Stimulated activated naive CD8-positive, alpha-beta T cell treated with anti-CD3 and anti-CD28 coated beads, Interleukin-15, amount 100 ng/mL, for 72 hours (primary cell): ENCODE data around the gene ECHS1.
"Not testable (repeated sequence)": the region's sequence is repeated elsewhere in the genome, so short reads cannot be mapped to it uniquely, and the experiment has no call there.

Experiments
- ATAC-seq: fragments of 150-1000 bp; cut with Tn5 transposase; 2 replicates; pipeline ENCODE4 v1.10.0; 2021; ENCODE audit warnings: mild to moderate bottlenecking, moderate library complexity
- DNase-seq, 2 donors: peaks; one replicate each; pipeline ENCODE4 v3.0.0; 2021 to 2022
- H3K27ac Mint-ChIP-seq, 2 donors: one replicate each; pipeline ENCODE4 v1.8.0; 2022; ENCODE audit warnings: mild to moderate bottlenecking in 2 of 2, mixed read lengths in 2 of 2, moderate library complexity in 2 of 2
- H3K27me3 Mint-ChIP-seq: one replicate; pipeline ENCODE4 v1.8.0; 2022; ENCODE audit warnings: mixed read lengths
- H3K4me1 Mint-ChIP-seq: one replicate; pipeline ENCODE4 v1.8.0; 2022; ENCODE audit warnings: mild to moderate bottlenecking, mixed read lengths
- H3K4me3 Mint-ChIP-seq, 2 donors: one replicate each; pipeline ENCODE4 v1.8.0; 2022; ENCODE audit warnings: mild to moderate bottlenecking in 2 of 2, mixed read lengths in 2 of 2, moderate library complexity in 1 of 2
- H3K9me3 Mint-ChIP-seq, 2 donors: one replicate each; pipeline ENCODE4 v1.8.0; 2022; ENCODE audit warnings: mixed read lengths in 2 of 2

The ECHS1 gene

DNA sequence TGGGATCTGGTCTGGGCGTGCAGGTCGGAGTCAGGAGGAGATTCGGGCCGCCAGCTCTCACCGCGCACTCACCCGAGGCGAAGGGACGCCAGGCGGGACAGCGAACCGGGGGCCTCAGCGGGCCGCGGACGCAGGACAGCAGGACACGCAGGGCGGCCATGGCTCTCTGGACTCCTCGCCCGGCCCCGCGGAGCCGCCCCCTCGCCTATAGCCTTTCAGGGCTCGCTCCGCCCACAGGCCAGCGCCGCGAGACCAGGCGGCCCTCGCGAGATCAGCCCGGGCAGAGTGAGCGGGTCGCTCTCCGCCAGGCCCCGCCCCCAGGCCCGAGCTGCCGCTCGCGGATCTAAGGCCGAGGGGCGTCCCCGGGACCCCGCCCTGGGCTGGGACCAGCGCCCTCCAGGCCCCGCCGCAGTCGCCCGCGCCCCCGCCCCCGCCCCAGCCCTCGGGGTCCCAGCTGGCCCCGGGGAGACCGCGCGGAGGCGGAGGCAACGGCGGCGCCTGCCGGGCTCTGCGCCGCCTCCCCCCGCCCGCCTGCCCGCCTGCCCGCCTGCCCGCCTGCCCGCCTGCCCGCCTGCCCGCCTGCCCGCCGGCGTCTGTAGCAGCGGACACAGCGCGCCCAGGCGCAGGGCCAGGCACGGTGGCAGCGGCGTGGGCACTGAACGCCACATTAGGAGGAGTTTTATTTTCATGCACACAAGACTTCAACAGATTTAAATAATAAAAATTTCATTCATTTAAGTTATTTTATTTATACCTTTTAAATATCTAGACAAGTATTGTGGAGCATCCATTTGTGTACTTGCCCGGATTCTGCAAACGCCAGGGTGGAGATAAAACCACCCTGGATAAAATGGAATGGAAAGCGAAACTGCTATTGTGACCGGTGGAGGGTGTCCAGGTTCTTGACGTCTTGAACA lies at the start of gene ECHS1:
ECHS1 (minus strand) TSS at position 181 of the 917 bp plus-strand sequence; CDS start at position 160, 21 bp downstream.
- peak; percentile 96 for DNase-seq
- peaks cover 27% of the 10 kb centered on the region for H3K27me3 Mint-ChIP-seq
- H3K27ac Mint-ChIP-seq, result peak within 1 kb of the TSS; percentile 93 to 95
- H3K4me3 Mint-ChIP-seq, result peak within 1 kb of the TSS; percentile 88 to 95
- peaks cover 18% of the 10 kb centered on the region for H3K4me1 Mint-ChIP-seq
- ATAC-seq, result peak; percentile 97
- H3K9me3 Mint-ChIP-seq, result no peaks in the 10 kb centered on the region

DNA sequence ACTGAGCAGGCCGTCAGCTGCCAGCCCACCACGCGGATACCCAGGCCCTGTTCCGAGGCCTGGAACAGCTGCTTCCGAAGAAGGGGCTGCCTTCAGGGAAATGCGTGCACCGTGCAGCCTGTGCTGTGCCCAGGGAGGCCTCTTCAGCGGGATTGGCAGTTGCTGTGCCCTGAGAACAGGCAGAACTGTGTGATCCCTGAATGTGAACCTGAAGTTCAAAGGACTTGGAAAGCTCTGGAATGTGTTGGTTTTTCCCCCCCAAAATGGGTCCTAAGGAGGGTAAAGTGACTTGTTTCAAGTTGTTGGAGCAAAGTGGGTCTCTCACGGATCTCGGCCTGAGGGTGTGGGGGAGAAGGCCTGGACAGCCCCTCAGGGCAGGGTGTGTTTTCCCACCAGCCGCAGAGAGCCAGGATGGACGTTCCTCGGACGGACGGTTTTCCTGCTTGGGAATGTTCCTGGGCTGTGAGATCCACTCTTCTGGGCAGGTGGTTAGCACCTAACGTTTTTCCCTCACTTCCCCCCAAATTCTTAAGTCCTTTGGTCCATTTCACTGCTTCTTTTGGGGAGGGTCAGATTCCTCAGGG lies 49.2 kb upstream of the ECHS1 start:
- Mint-ChIP-seq H3K4me3 (peak overlapping the region in 1 of 2 donors; percentile 48), H3K4me1 (peaks cover 13% of the 10 kb centered on the region), H3K9me3 (no peaks in the 10 kb centered on the region), H3K27me3 (peaks cover 18% of the 10 kb centered on the region), H3K27ac (peak overlapping the region in 1 of 2 donors; percentile 59)
- no peak for ATAC-seq
- no peak for DNase-seq

DNA sequence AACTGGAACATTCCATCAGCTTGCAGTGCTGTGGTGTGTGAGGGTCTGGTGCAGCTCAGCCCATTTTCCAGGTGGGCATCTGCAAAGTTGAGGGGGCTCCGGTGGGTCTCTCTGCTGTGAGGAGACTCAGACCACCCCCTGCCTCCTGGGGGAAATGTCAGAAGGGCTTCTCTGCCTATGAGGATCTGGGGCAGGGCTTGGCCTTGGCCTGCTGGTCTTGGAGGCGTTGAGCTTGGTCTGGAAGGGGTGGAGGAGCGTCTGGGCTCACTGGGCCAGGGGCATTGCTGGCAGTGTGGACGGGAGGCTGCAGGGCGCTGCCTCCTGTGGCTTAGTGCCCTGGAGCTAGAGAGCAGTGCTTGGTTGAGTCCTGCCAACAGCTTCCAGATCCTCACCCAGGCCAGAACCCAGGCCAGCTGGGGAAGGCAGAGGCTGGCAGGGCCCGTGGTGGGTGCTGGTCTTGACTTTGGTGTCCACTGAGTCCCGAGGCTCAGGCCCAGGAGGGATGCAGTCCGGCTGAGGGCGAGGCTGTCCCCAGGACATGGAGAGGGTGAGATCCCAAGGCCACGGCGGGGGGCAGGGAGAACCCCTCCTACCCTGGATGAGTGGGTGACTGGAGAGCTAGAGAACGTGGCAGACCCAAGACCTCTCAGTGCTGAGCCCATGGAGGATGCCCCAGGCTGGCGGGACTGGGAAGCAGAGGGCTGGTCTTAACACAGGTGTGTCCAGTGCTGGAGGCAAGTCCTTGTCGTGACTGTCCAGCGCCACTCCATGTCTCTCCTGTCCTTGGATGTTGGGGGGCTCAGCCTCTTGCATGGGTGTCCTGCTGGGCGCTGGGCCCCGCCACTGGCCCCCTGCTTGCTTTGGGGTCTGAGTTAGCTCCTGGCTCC lies 48.4 kb upstream of the ECHS1 start:
- H3K27ac Mint-ChIP-seq, result no peak overlapping the region
- ATAC-seq, result no peak
- no peaks in the 10 kb centered on the region for H3K9me3 Mint-ChIP-seq
- peaks cover 18% of the 10 kb centered on the region for H3K27me3 Mint-ChIP-seq
- no peak for DNase-seq
- peaks cover 13% of the 10 kb centered on the region for H3K4me1 Mint-ChIP-seq
- H3K4me3 Mint-ChIP-seq, result peak overlapping the region in 1 of 2 donors; percentile 46

DNA sequence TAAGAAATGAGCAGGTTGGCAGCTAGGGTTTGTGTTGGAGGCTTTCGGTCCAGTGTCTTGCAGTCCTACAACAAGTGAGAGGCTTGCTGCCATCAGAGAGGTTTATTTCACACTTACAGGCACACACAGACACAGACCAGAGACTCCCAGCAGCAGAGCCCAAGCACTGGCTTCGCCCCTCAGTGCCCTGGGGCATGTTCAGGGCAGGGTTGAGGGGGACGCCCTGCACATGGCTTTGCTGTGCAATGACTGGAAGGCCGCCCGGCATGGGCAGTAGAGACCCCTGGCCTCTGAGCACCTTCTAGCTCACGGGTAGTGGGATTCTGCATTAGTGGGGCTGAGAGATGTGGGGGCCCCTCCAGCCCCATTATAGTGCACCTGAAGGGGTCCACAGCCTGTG lies 47.4 kb upstream of the ECHS1 start:
- peak overlapping the region in 1 of 2 donors; percentile 80 for H3K27ac Mint-ChIP-seq
- DNase-seq (no peak), ATAC-seq (no peak)
- peaks cover 13% of the 10 kb centered on the region for H3K4me1 Mint-ChIP-seq
- H3K27me3 Mint-ChIP-seq, result peaks cover 18% of the 10 kb centered on the region
- H3K9me3 Mint-ChIP-seq, result peaks cover under 1 to 6% of the 10 kb centered on the region in 2 donors
- no peak overlapping the region for H3K4me3 Mint-ChIP-seq

DNA sequence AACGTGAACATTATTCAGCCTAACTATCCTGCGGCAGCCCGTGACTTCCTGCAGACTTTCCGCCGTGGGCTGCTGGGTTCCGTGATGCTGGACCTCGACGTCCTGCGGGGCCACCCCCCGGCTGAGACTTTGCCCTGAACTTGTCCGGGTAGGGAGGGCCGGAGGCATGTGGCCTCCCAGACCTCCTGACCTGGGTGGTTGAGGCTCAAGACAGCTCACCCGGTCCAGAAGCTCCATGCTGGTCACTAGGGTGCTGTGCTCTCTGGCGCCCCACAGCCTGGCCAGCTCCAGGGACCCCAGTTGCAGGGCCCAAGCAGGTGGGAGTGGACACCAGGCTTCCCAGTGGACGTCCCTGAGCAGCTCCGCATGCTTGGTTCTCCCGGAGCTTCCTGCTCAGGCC lies 46.9 kb upstream of the ECHS1 start:
- Mint-ChIP-seq H3K27me3 (peaks cover 18% of the 10 kb centered on the region), H3K4me3 (no peak overlapping the region), H3K4me1 (peaks cover 13% of the 10 kb centered on the region), H3K27ac (no peak overlapping the region), H3K9me3 (peaks cover 6 to 10% of the 10 kb centered on the region in 2 donors)
- ATAC-seq, result no peak
- DNase-seq, result no peak

DNA sequence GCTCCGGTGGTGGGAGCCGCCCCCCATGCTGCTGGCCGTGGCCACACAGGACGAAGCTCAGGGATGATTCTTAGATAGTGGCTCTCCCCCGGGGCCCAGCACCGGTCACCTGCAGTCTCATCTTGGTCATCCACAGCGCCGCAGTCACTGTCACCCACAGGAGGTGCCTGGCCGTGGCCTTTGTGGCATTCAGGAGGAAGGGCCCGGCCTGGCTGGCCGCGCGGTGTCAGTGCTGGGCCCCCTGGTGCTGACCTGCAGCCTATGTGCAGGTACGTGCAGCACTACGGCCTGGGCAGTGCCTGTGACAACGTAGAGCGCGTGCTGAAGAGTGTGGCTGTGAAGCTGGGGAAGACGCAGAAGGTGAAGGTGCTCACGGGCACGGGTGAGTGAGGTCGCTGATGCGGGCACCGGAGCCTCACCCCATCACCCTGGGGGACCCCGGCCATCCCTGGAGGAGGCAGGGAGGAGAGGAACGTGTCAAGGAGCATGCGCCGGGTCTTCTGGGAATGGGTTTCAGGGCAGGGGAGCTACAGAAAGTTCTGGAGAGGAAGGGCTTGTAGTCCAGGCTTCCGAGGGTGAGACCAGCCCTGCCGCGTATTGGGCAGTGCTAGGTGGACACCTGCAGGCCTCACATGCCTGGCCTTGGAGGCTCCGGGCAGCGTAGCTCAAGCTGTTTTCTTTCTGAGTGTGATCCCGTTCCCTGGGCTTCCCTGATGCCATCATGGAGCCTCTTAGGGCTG lies 46.2 kb upstream of the ECHS1 start:
- H3K9me3 Mint-ChIP-seq, result peaks cover 9 to 12% of the 10 kb centered on the region in 2 donors
- H3K27ac Mint-ChIP-seq, result peak overlapping the region in 1 of 2 donors; percentile 84

DNA sequence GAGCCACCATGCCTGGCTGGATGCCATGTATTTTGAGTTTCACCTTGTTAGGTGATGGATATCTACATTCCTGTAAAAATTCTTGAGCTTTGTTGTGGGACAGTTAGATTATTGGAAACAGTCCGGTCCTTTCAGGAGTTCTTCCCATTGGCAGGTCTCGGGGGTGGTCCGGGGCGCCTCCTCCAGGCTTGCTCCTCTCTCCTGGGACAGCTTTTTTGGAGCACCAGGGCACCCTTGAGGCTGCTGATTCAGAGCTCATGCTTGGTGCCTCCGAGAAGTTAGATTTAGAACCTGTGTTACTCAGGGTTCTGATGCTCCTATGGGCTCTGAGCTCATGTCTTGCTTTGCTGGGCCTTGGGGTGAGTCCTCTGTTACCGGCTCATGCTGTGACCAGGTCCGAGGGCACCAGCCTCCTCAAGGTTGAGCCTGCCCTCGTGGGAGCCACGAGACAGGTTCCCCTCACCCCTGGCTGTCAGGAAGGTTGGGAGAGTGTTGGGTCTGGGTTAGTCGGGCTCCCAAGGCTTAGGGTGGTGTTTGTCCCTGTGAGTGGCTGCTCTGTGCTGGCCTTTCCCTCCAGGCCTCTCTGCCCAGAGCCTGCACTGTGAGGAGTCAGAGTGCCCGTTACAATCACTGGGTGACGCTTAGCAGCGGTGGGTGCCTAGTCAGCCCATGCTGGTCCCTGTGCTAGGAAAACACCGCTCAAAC lies 45.3 kb upstream of the ECHS1 start:
- H3K9me3 Mint-ChIP-seq, result peaks cover 11 to 12% of the 10 kb centered on the region in 2 donors
- no peak overlapping the region for H3K4me3 Mint-ChIP-seq
- DNase-seq, result no peak
- H3K27ac Mint-ChIP-seq, result no peak overlapping the region
- peaks cover 13% of the 10 kb centered on the region for H3K27me3 Mint-ChIP-seq
- peaks cover 10% of the 10 kb centered on the region for H3K4me1 Mint-ChIP-seq
- ATAC-seq, result no peak

More for the DNA sequence above, 46.2 kb upstream of the ECHS1 start:
- DNase-seq, result no peak
- peaks cover 18% of the 10 kb centered on the region for H3K27me3 Mint-ChIP-seq
- no peak overlapping the region for H3K4me3 Mint-ChIP-seq
- peaks cover 13% of the 10 kb centered on the region for H3K4me1 Mint-ChIP-seq
- ATAC-seq, result no peak

DNA sequence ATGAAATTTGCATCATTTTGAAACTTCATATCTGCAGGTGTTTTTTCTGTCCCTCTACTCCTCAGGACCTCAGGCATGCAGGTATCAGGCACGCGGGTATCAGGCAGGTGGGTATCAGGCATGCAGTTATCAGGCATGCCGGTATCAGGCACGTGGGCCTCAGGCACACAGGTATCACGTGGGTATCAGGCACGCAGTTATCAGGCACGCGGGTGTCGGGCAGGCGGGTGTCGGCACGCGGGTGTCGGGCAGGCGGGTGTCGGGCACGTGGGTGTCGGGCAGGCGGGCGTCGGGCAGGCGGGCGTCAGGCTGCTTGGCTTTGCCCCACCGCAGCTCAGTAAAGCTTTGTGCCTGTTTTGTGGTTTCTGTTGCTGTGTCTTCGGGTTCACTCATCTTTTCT lies 42.6 kb upstream of the ECHS1 start:
- Mint-ChIP-seq H3K27ac (no peak overlapping the region), H3K4me3 (no peak overlapping the region), H3K9me3 (peaks cover 29 to 30% of the 10 kb centered on the region in 2 donors), H3K27me3 (no peaks in the 10 kb centered on the region), H3K4me1 (peaks cover 6% of the 10 kb centered on the region)
- DNase-seq, result no peak
- ATAC-seq, result peak; percentile 42

DNA sequence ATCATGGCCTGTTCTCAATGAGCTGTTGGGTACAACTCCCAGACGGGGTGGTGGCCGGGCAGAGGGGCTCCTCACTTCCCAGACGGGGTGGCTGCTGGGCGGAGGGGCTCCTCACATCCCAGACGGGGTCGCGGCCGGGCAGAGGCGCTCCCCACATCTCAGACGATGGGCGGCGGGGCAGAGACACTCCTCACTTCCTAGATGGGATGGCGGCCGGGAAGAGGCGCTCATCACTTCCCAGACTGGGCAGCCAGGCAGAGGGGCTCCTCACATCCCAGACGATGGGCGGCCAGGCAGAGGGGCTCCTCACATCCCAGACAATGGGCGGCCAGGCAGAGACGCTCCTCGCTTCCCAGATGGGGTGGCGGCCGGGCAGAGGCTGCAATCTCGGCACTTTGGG lies 41.2 kb upstream of the ECHS1 start:
- DNase-seq, ATAC-seq, H3K27me3 Mint-ChIP-seq, H3K4me3 Mint-ChIP-seq: not testable (repeated sequence)
- Mint-ChIP-seq H3K4me1 (peaks cover 14% of the 10 kb centered on the region), H3K9me3 (peaks cover 41 to 43% of the 10 kb centered on the region in 2 donors), H3K27ac (peak overlapping the region in 1 of 2 donors; percentile 12)

DNA sequence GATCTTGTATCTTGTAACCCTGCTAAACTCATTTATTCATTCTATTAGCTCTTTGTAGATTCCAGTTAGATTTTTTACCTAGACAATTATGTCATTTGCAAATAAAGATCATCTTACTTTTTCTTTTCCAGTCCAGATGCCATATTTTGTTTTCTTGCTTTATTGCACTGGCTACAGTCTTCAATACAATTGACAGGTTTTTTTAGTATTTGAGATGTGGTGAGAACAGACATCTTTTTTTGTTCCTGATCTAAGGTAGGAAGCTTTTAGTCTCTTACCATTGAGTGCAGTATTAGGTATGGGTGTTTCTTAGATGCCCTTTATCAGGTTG lies 39.2 kb upstream of the ECHS1 start:
- DNase-seq, result no peak
- peaks cover 46 to 50% of the 10 kb centered on the region in 2 donors for H3K9me3 Mint-ChIP-seq
- ATAC-seq, result no peak
- no peak overlapping the region for H3K27ac Mint-ChIP-seq
- H3K27me3 Mint-ChIP-seq, result no peaks in the 10 kb centered on the region
- no peak overlapping the region for H3K4me3 Mint-ChIP-seq
- peaks cover 30% of the 10 kb centered on the region for H3K4me1 Mint-ChIP-seq

DNA sequence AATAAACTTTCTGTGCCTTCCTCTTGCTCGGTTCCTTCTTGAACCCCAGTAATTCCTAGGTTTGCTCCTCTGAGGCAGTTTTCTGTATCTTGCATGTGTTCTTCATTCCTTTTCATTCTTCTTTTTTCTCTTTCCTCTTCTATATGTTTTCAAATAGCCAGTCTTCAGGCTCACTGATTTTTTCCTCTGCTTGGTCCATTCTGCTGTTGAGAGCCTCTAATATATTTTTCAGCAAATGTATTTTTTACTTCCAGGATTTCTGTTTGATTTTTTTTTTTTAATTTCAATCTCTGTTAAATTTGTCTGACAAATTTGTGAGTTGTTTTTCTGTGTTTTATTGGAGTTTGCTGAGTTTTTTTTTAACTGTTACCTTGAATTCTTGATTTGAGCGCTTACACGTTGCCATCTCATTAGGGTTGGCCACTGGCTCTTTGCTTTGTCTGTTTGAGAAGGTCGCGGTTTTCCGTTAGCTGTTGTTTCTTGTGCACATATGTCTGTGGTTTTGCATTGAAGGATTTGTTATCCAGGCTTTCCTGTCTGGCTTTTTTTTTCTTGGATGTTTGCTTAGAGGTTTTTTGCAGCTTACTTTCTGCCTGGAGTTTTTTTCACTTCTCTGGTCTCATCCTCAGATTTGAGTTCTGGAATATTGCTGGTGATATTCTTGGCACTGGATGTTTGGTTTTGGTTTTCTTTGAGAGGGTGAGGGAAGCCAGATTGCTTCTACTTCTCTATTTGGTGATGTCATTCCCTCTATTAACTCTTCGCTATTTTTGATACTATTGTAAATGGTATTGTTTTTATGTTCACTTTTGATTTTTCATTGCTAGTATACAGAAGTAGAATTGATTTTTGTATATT lies 38.6 kb upstream of the ECHS1 start:
- Mint-ChIP-seq H3K9me3 (peaks cover 46 to 50% of the 10 kb centered on the region in 2 donors), H3K4me3 (no peak overlapping the region), H3K27me3 (no peaks in the 10 kb centered on the region), H3K4me1 (peaks cover 35% of the 10 kb centered on the region), H3K27ac (peak overlapping the region in 1 of 2 donors; percentile 28)
- DNase-seq (no peak), ATAC-seq (no peak)

DNA sequence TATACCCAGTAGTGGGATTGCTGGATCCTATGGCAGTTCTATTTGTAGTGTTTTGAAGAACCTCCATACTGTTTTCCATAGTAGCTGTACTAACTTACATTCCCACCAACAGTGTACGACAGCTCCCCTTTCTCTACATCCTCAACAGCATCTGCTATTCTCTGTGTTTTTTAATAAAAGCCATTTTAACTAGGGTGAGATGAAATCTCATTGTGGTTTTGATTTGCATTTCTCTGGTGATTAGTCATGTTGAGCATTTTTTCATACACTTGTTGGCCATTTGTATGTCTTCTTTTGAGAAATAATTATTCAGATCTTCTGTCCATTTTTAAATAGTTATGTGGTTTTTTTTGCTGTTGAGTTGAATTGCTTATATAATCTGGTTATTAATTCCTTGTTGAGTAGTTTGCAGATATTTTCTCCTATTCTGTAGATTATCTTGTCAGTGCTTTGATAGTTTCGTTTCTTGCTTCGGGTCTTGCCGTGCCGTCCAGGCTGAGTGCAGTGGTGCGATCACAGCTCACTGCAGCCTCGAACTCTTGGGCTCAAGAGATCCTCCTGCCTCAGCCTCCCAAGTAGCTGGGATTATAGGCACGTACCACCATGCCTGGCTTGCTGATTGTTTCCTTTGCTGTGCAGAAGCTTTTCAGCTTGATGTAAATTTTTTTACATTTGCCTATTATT lies 32.8 kb upstream of the ECHS1 start:
- ATAC-seq (peak; percentile 35), DNase-seq (no peak)
- Mint-ChIP-seq H3K27me3 (no peaks in the 10 kb centered on the region), H3K27ac (no peak overlapping the region), H3K4me3 (no peak overlapping the region), H3K4me1 (peaks cover 76% of the 10 kb centered on the region), H3K9me3 (peaks cover 18 to 24% of the 10 kb centered on the region in 2 donors)

DNA sequence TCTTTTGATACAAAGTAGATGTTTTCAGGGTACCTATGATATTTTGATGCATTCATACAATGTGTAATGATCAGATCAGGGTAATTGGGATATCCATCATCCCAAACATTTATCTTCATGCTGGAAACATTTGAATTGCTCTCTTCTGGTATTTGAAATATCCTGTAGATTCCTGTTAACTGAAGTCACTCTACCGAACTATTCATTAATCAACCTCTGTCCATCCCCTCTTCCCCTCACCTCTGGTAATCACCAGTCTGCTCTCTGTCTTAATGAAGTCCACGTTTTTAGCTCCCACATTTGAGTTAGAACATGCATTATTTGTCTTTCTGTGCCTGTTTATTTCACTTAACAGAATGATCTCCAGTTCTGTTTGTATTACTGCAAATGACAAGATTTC lies 32.1 kb upstream of the ECHS1 start:
- H3K27ac Mint-ChIP-seq, result peak overlapping the region in 1 of 2 donors; percentile 50
- no peak for DNase-seq
- peaks cover 83% of the 10 kb centered on the region for H3K4me1 Mint-ChIP-seq

More for the DNA sequence above, 32.1 kb upstream of the ECHS1 start:
- peaks cover 11 to 16% of the 10 kb centered on the region in 2 donors for H3K9me3 Mint-ChIP-seq
- no peak for ATAC-seq
- no peaks in the 10 kb centered on the region for H3K27me3 Mint-ChIP-seq
- no peak overlapping the region for H3K4me3 Mint-ChIP-seq
